ENCODE results near the gene YWHAH. TPM values are rescaled to one million over a fixed set of nuclear protein-coding genes. Genes with fewer than 3 reads are reported as not detected.

The YWHAH gene
- total and polyA plus RNA-seq, 5 experiments from 2014 or later: 25.1 to 44.4 (median 30.9) TPM

Other genes starting within 250 kb of the YWHAH start
- 10 to 100 TPM; 63.8 to 65.9 TPM for gene PRR14L, start 194.4 kb upstream of the YWHAH start, total RNA-seq
- gene PRR14L, start 194.4 kb upstream of the YWHAH start, polyA plus RNA-seq: 10 to 100 TPM; 12.7 to 26.7 (median 15.8) TPM
- gene DEPDC5, start 190.5 kb upstream of the YWHAH start, total RNA-seq: 10 to 100 TPM; 41.4 to 52.4 TPM
- 10 to 100 TPM in 1 of 3 donors, 1 to 10 TPM in 2; 3.9 to 10.6 (median 4.5) TPM for gene DEPDC5, start 190.5 kb upstream of the YWHAH start, polyA plus RNA-seq
- not detected for gene SLC5A1, start 98.7 kb downstream of the YWHAH start, total RNA-seq
- gene SLC5A1, start 98.7 kb downstream of the YWHAH start, polyA plus RNA-seq: not detected
- gene C22orf42, start 214.8 kb downstream of the YWHAH start, total RNA-seq: not detected
- not detected for gene C22orf42, start 214.8 kb downstream of the YWHAH start, polyA plus RNA-seq

All from naive thymus-derived CD8-positive, alpha-beta T cell (primary cell).